NCI-H82 treated with DMSO at 0.1 percent for 48 hours (cell line): Measurements from ENCODE around the gene CCL28.
"Not testable (repeated sequence)": the region's sequence is repeated elsewhere in the genome, so short reads cannot be mapped to it uniquely, and the experiment has no call there.

Source experiments
- DNase-seq: peaks from one replicate; lab custom pipeline; 2025; ENCODE audit not compliant: unreplicated experiment; lab: John Stamatoyannopoulos, UW

CCL28 gene, protein sequence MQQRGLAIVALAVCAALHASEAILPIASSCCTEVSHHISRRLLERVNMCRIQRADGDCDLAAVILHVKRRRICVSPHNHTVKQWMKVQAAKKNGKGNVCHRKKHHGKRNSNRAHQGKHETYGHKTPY

DNA sequence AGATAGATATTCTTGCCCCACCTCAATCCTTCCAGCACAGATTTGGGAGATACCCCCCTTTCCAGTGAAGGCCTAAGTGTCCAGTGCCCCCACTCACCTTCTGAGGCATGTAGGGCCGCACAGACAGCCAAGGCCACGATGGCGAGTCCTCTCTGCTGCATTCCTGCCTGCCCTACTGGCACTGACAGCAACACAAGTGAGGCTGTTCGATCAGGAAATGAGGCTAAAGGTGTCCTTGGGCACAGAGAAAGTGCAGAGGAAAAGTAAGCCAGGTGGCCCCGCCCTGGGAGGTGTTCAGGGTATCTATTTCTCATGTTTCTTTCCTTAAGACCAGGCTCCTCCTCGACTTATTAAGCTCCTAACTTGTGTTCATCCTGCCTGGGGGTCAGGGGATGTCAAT lies at the start of gene CCL28:
Gene CCL28 (minus strand): TSS at position 236 of the 400 bp plus-strand sequence. CDS start 75 bp downstream, at position 161.
- DNase-seq = no peak

DNA sequence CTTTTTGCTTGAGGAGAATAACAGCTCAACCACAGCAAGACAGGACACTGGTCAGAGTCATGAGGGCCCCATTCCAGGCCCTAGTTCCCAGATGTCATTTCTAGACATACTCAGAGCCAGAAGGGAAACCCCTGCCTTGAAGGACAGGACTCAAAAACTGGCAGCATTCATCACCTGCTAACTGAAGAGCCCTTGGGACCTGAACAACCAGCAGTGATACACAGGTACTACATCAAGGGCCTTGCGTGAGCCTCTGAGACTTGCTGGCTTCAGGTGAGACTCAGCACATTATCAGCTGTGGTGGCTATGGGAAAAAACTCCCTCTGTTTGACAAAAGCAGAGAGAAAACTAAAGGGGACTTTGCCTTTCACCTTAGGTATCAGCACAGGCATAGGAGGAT lies 48.9 kb upstream of the CCL28 start:
- no peak for DNase-seq

DNA sequence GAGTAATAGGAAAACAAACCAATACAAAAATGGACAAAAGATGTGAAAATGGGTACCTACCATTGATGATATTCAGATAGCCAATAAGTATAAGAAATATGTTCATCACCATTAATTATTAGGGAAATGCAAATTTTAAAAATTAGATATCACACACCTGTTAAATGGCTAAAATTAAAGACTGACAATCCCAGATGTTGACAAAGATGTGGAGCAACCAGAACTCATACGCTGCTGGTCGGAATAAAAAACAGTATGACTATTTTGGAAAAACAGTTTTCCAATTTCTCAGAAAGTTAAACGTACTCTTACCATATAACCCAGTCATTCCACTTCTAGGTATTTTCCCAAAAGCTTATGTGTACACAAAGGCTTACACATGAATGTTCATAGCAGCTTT lies 44.4 kb upstream of the CCL28 start:
- DNase-seq = no peak

DNA sequence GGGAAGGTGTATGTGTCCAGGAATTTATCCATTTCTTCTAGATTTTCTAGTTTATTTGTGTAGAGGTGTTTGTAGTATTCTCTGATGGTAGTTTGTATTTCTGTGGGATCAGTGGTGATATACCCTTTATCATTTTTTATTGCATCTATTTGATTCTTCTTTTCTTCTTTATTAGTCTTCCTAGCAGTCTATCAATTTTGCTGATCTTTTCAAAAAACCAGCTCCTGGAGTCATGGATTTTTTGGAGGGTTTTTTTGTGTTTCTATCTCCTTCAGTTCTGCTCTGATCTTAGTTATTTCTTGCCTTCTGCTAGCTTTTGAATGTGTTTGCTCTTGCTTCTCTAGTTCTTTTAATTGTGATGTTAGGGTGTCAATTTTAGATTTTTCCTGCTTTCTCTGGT lies 29.4 kb upstream of the CCL28 start:
- DNase-seq = not testable (repeated sequence)

DNA sequence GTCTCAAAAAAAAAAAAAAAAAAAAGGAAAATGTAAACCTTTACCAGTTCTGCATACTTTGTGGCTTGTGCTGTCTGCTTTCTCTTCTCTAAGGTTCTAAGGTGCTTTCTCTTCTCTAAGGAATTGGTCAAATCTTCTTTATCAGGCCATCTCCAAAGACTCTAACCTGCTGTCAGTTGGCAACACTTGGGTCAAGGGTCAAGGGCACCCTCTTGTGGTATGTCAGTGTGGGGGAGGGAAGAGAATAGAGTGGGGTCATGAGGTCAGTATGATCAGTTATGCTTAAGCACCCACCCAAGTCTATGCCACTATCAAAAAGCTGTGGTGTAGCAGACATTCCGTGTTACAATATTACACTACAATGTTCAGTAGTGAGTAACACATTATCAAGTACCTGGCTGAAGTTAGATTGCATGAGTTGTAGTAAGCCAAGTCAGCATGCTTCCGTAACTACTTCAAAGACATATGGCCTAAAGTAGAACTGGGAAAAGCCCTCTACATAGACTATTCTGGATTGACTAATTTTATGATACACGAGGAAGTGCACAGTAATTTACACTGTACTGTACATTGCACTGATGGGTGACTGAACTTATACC lies 25.0 kb upstream of the CCL28 start:
- no peak for DNase-seq

DNA sequence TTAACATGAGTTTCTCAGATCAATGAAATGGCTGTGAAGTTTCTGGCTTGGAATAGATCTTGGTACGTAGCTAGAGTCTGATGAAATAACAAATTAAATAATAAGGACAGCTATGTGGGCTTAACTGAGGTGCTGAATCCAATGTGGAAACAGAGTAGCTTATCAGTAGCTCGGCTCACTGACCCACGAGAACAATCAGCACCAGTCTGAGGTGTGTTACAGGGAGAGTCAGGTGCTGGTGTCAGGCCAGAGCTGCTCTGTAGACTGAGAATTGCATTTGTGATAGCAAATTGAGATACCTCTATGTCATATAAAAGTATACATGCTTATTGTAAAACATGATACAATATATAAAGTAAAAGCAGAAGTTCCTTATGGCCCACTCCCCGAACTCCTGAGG lies 21.2 kb upstream of the CCL28 start:
- no peak for DNase-seq

DNA sequence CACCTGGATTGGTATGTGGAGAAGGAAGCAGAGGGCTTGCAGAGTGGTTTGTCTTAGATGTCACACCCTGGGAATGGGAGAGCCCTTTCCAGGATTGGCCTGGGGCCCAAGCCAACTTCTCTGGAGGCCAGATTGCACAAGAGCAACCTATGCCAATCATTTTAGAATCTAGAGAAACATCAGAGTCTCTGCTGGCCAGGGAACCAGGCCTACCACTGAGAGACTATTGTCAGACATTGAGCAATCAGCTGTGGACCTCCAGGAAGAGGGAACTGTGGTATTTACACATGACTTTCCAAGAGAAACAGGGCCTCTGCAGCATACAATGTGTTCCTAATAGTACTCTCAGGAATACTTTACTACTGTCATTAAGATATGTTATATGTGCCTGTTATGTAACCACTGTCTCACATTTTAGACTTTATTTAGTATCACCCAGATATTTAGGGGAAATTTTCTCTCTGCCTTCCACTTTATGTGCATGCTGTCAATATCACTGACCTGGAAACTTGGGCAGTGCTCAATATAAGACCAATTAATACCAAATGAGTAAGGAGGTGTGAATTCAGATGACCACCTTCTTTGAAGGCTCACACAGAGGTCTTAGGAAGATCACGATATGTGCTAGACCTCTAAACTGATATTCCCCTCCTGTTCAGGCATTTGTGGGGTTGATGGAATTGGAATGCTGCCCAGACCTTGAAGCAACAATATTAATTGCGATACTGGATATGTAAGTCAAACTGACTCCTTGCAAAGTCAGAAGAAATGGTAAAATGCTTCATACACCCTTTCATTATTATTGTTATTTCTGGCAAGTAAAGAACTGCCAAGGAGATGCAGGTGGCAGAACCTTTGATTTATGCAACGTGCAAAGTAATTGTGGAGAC lies 20.5 kb upstream of the CCL28 start:
- no peak for DNase-seq

DNA sequence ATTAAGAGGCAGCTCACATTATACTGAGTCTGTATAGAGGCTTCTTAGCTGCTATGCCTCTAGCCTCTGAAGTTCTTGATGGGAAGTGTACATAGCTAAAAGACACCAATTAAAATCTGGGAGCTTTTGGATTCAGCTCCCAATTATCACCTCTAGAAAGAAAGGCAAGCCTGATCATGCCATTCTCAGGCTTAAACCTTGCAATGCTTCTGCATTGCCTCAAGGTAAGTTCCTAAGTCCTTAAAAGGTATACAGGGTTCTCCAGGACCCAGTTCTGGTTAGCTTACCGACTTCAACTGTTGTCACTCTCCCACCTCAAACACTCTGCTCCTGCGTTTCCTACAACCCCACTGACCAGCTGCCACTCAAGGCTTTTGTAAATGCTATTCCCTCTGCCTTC lies 17.5 kb upstream of the CCL28 start:
- no peak for DNase-seq

DNA sequence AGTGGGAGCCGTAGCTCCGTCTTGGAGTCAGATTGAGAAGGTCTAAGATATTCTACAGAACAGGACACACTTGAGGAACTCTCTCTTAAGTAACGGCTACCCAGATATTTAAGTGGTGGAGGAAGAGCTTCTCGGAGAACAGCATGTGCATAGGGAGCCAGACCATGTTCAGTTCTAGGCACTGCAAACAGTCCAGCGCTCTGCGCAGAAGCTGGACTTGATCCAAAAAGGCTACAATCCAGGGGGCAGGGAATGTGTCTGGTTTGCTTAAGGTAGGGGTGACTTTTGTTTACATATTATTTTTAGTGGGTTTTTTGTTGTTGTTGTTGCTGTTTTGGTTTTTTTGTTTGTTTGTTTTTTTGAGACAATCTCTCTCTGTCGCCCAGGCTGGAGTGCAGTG lies 16.8 kb upstream of the CCL28 start:
- no peak for DNase-seq

DNA sequence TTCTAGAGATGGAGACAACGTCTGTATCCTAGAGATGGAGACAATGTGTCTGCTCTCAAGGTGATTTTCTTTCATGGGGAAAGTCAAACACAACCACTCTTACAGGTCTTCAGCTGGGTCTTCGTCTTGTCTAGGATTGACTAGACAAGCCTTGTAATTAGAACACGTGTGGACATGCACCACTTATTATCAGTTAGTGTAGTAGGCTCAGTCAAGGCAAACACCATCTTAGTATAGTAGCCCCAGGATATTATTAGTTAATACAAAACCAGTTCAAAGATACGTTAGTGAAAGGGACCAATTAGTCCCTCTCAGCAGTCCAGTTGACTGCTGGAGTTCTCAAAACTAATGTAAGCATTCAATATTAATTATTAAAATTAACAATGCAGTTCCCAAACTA lies 15.1 kb upstream of the CCL28 start:
- DNase-seq = no peak

DNA sequence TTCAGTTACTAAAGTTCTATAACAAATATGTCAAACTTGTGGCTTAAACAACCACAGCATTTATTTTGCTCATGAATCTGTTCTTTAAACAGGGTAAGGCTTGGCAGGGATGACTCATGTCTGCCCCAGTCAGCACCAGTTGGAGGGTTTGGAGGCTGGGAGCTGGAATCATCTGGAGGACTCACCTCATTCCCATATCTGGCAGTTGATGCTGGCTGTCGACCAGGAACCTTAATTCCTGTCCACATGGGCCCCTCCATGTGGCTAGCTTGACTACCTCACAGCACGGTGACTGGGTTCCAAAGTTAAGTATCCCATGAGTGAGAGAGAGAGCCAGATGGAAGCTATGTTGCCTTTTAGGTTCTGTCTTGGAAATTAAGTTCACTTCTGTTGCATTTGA lies 13.8 kb upstream of the CCL28 start:
- DNase-seq = no peak

DNA sequence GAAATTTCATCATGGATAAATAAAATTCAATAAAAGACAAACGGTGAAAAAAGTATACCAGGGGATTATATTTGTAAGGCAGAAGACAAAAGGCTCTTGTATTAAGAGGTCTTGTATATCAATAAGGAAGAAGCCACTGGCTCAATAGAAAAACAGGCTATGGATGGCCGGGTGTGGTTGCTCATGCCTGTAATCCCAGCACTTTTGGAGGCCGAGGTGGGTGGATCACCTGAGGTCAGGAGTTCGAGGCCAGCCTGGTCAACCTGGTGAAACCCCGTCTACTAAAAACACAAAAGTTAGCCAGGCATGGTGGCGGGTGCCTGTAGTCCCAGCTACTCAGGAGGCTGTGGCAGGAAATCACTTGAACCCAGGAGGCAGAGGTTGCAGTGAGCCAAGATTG lies 10.9 kb upstream of the CCL28 start:
- DNase-seq = not testable (repeated sequence)

DNA sequence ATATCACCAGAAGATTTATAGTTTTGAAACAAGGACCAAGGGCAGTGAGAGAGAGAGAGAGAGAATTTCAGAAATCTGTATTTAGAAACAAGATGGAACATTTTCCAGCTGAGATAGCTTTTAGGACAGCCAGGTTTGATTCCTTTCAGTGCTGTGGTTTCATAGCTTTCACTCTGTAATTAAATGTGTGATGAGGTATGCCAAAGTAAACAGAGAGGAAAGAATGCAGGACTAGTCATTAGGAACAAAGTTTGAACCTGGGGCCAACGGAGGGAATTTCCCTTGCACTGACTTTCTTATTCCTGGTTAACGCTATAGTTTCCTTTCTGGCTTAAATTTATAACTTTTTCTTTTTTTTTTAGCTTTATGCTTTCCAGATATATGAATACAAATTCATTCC lies 10.0 kb upstream of the CCL28 start:
- DNase-seq = no peak

DNA sequence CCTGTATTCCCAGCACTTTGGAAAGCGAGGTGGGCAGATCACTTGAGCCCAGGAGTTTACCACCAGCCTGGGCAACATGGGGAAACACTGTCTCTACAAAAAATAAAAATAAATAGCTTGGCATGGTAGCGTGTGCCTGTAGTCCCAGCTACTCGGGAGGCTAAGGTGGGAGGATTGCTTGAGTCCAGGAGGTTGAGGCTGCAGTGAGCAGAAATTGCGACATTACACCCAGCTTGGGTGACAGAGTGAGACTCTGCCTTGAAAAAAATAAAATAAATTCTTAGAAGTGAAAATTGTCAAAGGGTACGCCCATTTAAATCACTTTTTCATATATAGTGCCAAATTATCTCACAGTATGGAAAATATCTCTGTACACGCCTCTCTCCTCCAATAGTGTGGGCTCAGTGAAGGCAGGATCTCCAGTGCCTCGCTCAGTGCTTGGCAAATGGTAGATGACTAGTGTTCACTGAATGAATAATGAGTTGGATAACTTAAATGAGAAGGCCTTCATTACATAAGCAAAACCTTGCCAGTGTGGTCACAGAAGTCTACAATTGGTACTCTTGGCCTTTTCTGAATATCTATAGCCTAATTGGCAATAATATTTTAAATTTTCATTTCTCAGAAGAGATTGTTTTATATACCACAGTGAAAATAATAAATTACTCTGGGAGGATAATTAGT lies 9.4 kb upstream of the CCL28 start:
- DNase-seq = no peak

DNA sequence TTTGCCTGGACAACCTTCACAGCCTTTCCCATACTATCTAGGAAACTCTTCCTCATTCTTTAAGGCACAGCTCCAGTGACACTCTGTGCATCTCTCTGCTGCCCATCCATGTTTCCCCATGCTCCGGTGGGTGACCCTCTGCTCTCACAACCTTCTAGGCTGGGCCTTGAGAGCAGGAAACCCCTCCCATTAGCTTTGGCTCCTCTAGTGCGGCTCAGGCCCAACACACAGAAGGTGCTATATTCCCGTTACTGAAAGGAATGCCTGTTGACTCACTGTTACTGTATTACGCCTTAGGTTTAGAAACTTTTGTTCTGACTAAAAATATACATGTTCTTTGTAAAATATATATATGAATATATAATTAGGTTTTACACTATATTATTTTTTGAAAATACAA lies 8.1 kb upstream of the CCL28 start:
- no peak for DNase-seq

DNA sequence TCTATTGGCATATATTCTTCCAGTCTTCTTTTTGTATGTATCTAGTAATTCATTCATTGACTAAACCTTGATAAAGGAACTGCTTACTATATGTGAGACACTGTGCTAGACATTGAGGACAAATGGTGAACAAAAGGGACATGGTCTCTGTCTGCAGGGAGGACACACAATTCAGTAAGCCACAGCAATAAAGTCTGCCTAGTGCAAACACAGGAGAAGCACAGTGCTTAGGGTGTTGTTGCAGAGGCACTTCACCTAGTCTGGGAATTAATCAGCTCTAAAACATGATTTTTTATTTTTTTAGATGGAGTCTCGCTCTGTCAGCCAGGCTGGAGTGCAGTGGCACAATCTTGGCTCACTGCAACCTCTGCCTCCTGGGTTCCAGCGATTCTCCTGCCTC lies 6.4 kb upstream of the CCL28 start:
- no peak for DNase-seq

DNA sequence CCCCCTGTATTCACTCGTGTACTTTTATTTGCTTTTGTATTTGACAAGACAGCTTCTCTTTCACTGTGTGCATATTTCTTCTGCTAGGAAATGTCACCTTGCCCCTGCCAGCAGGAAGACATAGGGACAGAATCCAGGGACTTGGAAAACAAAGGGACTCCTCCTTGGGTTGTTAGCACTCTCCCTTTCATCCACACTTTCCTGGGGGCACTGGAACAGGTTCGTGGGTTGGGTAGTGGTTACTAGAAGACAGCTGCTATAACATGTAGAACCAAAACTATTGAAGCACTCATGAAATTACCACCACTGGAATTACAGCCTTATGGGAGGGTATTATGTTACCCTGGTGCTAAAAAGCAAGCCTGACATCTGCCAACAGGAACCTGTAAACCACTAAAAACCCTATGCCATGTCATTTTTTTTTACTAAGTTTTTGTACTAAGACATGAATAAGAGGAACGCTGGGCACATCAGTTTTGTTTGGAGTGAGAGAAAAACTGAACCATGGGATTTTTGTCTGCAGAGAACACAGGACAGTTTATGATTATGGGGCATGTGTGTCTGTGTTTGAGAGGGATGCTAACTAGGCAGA lies 4.7 kb upstream of the CCL28 start:
- DNase-seq = no peak

DNA sequence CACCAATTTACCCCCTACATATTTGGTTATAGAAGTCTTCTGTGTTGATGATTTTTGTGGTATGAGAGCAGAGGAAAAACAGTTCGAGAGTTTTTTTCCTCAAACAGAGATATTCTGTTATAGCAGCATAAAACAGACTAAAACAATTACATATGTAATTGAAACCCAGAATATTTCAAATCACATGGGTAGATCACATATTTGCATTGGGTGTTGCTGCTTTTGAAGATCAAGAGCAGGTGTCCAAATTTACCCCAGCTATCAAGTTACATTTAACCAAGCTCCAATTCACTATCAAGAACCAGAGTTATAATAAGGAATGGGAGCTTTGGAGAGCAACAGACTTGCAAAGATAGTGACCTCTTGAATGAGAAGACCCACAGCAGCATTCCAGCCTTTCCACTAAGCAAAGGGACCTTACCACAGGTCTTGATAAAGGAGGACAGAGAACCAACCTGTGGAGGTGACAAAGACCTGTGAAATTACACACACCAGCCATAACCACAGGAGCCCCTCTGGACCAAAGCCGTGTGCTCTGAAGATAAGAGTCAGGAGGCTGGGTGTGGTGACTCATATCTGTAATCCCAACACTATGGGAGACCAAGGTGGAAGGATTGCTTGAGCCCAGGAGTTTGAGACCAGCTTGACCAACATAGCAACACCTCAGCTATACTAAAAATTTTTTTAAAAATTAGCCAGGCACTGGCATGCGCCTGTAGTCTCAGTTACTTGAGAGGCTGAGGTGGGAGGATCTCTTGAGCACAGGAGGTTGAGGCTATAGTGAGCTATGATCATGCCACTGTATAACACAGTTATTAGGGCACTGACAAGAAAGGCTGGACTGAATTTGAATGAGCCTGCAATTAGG lies 4.0 kb upstream of the CCL28 start:
- DNase-seq = no peak

DNA sequence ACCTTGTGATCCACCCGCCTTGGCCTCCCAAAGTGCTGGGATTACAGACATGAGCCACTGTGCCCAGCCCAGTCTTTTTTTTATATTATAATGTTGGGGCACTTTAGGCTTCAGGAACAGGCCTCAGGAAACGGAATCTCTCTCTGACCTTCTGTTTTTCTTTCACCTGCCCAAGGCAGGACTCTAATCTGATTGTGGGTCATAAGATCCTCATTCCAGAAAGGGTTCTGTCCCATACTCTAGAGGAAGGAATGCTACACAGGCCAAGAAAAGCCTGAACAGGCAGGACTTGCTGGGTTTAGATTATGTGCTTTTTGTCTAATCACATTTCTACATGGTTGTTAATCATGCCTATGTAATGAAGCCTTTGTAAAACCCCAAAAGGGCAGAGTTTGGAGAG lies 1.8 kb upstream of the CCL28 start:
- no peak for DNase-seq

DNA sequence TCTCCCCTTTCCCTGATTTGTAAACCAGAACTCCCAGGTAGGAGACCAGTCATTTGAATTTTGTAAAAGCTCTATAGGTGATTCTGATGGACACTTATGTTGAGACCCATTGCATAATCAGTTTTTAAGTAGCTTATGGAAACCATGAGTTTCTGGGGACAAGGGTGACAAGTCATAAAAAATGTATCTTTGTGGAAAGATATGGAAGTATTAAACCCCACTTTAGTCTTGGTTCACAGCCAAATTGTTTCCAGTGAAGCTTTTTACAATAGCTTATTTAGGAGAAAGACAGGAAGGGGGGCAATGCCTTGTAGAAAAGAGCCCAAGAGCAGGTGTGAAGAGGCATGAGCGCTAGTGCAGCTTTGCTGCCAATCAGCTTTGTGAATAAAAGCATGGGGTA lies 453 bp upstream of the CCL28 start:
- DNase-seq = no peak

DNA sequence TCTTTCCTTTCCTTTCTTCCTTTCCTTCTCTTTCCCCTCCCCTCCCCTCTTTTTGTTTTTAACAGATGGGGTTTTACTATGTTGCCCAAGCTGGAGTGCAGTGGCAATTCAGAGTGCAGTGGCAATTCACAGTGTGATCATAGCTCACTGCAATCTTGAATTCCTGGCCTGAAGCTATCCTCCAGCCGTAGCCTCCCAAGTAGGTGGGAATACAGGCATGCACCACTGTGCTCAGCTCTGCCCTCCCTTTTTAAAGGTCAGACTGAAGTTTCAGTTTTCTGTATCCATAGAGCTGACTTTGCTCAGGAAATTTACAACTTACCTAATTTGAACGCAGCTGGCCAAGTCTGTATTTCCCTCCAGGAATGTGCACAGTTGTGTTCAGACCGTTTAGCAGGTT lies 696 bp downstream of the CCL28 start:
- DNase-seq = no peak
